HEK293 (cell line): ENCODE data around the gene MTG1.
"Not testable (repeated sequence)": the region's sequence is repeated elsewhere in the genome, so short reads cannot be mapped to it uniquely, and the experiment has no call there.

Experiments
- CTCF ChIA-PET: fragments of 350-600 bp; formaldehyde crosslinking; extraction: SDS; loops from one replicate; lab custom pipeline; 2021; ENCODE audit warnings: antibody characterized with exemption; lab: Yijun Ruan, JAX
- POLR2A ChIA-PET: fragments of 300-600 bp; formaldehyde crosslinking; extraction: SDS; loops from one replicate; lab custom pipeline; 2020; ENCODE audit warnings: antibody characterized with exemption, inconsistent platforms; lab: Yijun Ruan, JAX
- H3K27ac ChIP-seq: fragments of 200-500 bp; sonication (Bioruptor generic); 2 replicates; pipeline ENCODE4 v1.5.1; 2014; ENCODE audit warnings: low read depth, low read length, control low read depth, inconsistent platforms; ENCODE audit errors: extremely low read depth
- H3K36me3 ChIP-seq, 2 experiments: fragments of 200-500 bp in 1 of 2; sonication (Bioruptor generic) in 1 of 2; 1 replicate in 1 of 2; 2 replicates in 1 of 2; pipeline ENCODE4 v1.5.1; 2014 to 2017; ENCODE audit warnings: inconsistent platforms in 2 of 2, low read length in 2 of 2; ENCODE audit not compliant: control insufficient read depth in 2 of 2, insufficient read depth in 1 of 2
- H3K4me1 ChIP-seq: fragments of 200-500 bp; sonication (Bioruptor generic); 2 replicates; pipeline ENCODE4 v1.5.1; 2014; ENCODE audit warnings: mild to moderate bottlenecking, low read length, inconsistent platforms; ENCODE audit not compliant: control insufficient read depth, insufficient read depth
- H3K4me3 ChIP-seq: 2 replicates; pipeline ENCODE4 v1.5.1; 2011; ENCODE audit warnings: low read depth, mild to moderate bottlenecking, control low read depth, low read length, moderate library complexity
- H3K9me3 ChIP-seq: fragments of 200-500 bp; sonication (Bioruptor generic); 2 replicates; pipeline ENCODE4 v1.5.1; 2014; ENCODE audit warnings: low read depth, low read length, inconsistent platforms; ENCODE audit not compliant: control insufficient read depth, insufficient read depth
- MZF1 ChIP-seq: fragments of 450-650 bp; formaldehyde crosslinking; IDR thresholded peaks from 2 replicates; pipeline ENCODE4 v1.5.1; 2017; ENCODE audit warnings: missing biosample characterization, missing genetic modification characterization, borderline replicate concordance
- OSR2 ChIP-seq: fragments of 450-650 bp; formaldehyde crosslinking; IDR thresholded peaks from 2 replicates; pipeline ENCODE4 v1.5.1; 2016; ENCODE audit warnings: missing biosample characterization, missing genetic modification characterization
- TSHZ1 ChIP-seq: fragments of 450-650 bp; formaldehyde crosslinking; IDR thresholded peaks from 2 replicates; pipeline ENCODE4 v1.5.1; 2016; ENCODE audit warnings: missing biosample characterization, missing genetic modification characterization, borderline replicate concordance
- YY1 ChIP-seq: fragments of 450-650 bp; formaldehyde crosslinking; IDR thresholded peaks from 2 replicates; pipeline ENCODE4 v1.5.1; 2018; ENCODE audit warnings: missing biosample characterization, missing genetic modification characterization
- YY2 ChIP-seq: fragments of 450-650 bp; formaldehyde crosslinking; IDR thresholded peaks from 2 replicates; pipeline ENCODE4 v1.5.1; 2016; ENCODE audit warnings: missing biosample characterization, missing genetic modification characterization
- ZBTB48 ChIP-seq: fragments of 450-650 bp; formaldehyde crosslinking; IDR thresholded peaks from 2 replicates; pipeline ENCODE4 v1.5.1; 2016; ENCODE audit warnings: missing biosample characterization, missing genetic modification characterization
- ZNF146 ChIP-seq: fragments of 450-650 bp; formaldehyde crosslinking; IDR thresholded peaks from 2 replicates; pipeline ENCODE4 v1.5.1; 2016; ENCODE audit warnings: missing biosample characterization, missing genetic modification characterization
- ZNF174 ChIP-seq: fragments of 450-650 bp; formaldehyde crosslinking; IDR thresholded peaks from 2 replicates; pipeline ENCODE4 v1.5.0; 2017; ENCODE audit warnings: missing biosample characterization, mild to moderate bottlenecking, missing genetic modification characterization
- ZNF184 ChIP-seq: fragments of 450-650 bp; IDR thresholded peaks from 2 replicates; pipeline ENCODE4 v1.5.1; 2018; ENCODE audit warnings: missing biosample characterization, mild to moderate bottlenecking, missing genetic modification characterization
- ZNF404 ChIP-seq: fragments of 450-650 bp; formaldehyde crosslinking; IDR thresholded peaks from 2 replicates; pipeline ENCODE4 v1.5.1; 2017; ENCODE audit warnings: missing biosample characterization, missing genetic modification characterization
- ZNF558 ChIP-seq: fragments of 450-650 bp; formaldehyde crosslinking; IDR thresholded peaks from 2 replicates; pipeline ENCODE4 v1.5.1; 2016; ENCODE audit warnings: missing biosample characterization, missing genetic modification characterization
- ZNF629 ChIP-seq: fragments of 450-650 bp; formaldehyde crosslinking; IDR thresholded peaks from 2 replicates; pipeline ENCODE4 v1.5.1; 2017; ENCODE audit warnings: missing biosample characterization, missing genetic modification characterization
- ZNF654 ChIP-seq: fragments of 450-650 bp; formaldehyde crosslinking; IDR thresholded peaks from 2 replicates; pipeline ENCODE4 v1.5.1; 2016; ENCODE audit warnings: low read depth, missing biosample characterization, missing genetic modification characterization
- ZNF701 ChIP-seq: fragments of 450-650 bp; formaldehyde crosslinking; IDR thresholded peaks from 2 replicates; pipeline ENCODE4 v1.5.1; 2016; ENCODE audit warnings: missing biosample characterization, missing genetic modification characterization
- ZNF776 ChIP-seq: fragments of 450-650 bp; formaldehyde crosslinking; IDR thresholded peaks from 2 replicates; pipeline ENCODE4 v1.5.0; 2017; ENCODE audit warnings: missing biosample characterization, missing genetic modification characterization, borderline replicate concordance
- TF ChIP-seq, protein P1 (sequence below): fragments of 450-650 bp; formaldehyde crosslinking; IDR thresholded peaks from 2 replicates; pipeline ENCODE4 v1.5.1; 2016; ENCODE audit warnings: missing biosample characterization, missing genetic modification characterization

Gene MTG1

GRCh38 chr10:133466683-133467275 is 72.8 kb downstream of the MTG1 start:
- H3K4me3 ChIP-seq = no peak overlapping the region
- ChIA-PET CTCF (no interaction called here), POLR2A (no interaction called here)
- H3K36me3 ChIP-seq = peaks cover 0 to 5% of the 10 kb centered on the region in 2 experiments; a peak in 1 of 3 replicates
- no peaks in the 10 kb centered on the region for H3K9me3 ChIP-seq
- TF ChIP-seq TSHZ1 (tag by site-specific recombination) = no peak
- TF ChIP-seq, protein P1, sequence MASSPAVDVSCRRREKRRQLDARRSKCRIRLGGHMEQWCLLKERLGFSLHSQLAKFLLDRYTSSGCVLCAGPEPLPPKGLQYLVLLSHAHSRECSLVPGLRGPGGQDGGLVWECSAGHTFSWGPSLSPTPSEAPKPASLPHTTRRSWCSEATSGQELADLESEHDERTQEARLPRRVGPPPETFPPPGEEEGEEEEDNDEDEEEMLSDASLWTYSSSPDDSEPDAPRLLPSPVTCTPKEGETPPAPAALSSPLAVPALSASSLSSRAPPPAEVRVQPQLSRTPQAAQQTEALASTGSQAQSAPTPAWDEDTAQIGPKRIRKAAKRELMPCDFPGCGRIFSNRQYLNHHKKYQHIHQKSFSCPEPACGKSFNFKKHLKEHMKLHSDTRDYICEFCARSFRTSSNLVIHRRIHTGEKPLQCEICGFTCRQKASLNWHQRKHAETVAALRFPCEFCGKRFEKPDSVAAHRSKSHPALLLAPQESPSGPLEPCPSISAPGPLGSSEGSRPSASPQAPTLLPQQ (tag by site-specific recombination) = 0 out of 2 replicates have a peak, but pooled peaks have one; percentile 16
- H3K4me1 ChIP-seq = no peaks in the 10 kb centered on the region
- no peak overlapping the region for H3K27ac ChIP-seq

DNA sequence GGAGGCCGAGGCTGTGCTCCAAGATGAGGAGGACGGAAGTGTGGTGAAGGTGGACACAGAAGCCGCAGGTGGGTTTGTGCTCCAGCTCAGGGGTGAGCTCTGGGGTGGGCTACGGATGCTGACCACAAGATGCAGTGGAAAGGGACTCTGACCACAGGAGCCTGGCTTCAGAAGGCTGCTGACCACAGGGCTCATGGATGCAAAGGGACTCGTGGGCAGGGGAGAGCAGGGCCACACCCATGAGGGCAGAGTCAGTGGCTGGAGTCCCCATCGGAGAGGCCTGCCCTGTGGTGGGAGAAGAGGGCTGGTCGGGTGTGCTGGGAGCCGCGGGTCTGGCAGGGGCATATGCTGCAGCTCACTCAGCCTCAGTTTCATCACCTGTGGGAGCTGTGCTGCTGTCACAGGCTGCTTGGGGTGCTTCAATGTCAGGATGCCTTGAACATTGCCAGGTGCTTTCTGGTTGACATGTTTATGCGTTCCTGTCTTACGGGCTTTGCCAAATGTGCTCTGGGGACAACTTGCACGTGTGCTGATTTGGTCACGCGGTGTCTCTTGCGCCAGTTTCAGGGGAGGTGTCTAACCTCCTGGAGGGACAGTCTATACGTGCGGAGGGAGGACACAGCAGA is 73.4 kb downstream of the MTG1 start:
- Histone ChIP-seq H3K4me3 (no peak overlapping the region), H3K27ac (no peak overlapping the region), H3K4me1 (no peaks in the 10 kb centered on the region), H3K36me3 (peaks cover 0 to 5% of the 10 kb centered on the region in 2 experiments; a peak in 1 of 3 replicates), H3K9me3 (no peaks in the 10 kb centered on the region)
- ChIA-PET CTCF (interaction anchor here (1.0 kb wide), 1 partner anchor 153 kb away, joined by 3 read pairs; no protein-coding TSS in a partner anchor), POLR2A (no interaction called here)
- TF ChIP-seq ZNF629 (tag by site-specific recombination) (no peak), ZNF184 (tag by site-specific recombination) (no peak), OSR2 (tag by site-specific recombination) (no peak), ZNF558 (tag by site-specific recombination) (no peak), ZNF776 (tag by site-specific recombination) (no peak), ZBTB48 (no peak), ZNF654 (tag by site-specific recombination) (no peak), YY2 (tag by site-specific recombination) (no peak), ZNF404 (tag by site-specific recombination) (no peak), MZF1 (tag by site-specific recombination) (no peak), ZNF174 (no peak), ZNF701 (tag by site-specific recombination) (no peak), YY1 (tag by site-specific recombination) (no peak)

DNA sequence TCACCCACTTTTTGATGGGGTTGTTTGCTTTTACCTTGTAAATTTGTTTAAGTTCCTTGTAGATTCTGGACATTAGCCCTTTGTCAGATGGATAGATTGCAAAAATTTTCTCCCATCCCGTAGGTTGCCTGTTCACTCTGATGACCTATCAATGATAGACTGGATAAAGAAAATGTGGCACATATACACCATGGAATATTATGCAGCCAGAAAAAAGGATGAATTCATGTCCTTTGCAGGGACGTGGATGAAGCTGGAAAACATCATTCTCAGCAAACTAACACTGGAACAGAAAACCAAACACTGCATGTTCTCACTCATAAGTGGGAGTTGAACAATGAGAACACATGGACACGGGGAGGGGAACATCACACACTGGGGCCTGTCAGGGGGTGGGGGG is 75.2 kb downstream of the MTG1 start:
- H3K36me3 ChIP-seq, H3K4me3 ChIP-seq, H3K9me3 ChIP-seq, H3K4me1 ChIP-seq, CTCF ChIA-PET, POLR2A ChIA-PET, H3K27ac ChIP-seq: not testable (repeated sequence)
- peak; percentile 77 for TF ChIP-seq ZNF146 (tag by site-specific recombination)
